Cardiac muscle cell (in vitro differentiated cells and primary cell): ENCODE results near the gene NEO1. TPM values are rescaled to one million over a fixed set of nuclear protein-coding genes. Genes with fewer than 3 reads are reported as not detected.

Experiments
- DNase-seq, 2 donors: peaks; one replicate each; pipeline versions ENCODE4 v3.0.0 to v3.0.0-alpha.2; 2010 to 2017; ENCODE audit warnings: low read depth in 1 of 2, low spot score in 1 of 2
- H3K27ac ChIP-seq: fragments of 200-600 bp; sonication (generic); 2 replicates; pipeline ENCODE4 v1.5.1; 2016
- H3K27me3 ChIP-seq: fragments of 200-600 bp; sonication (generic); 2 replicates; pipeline ENCODE4 v1.6.0; 2016; ENCODE audit warnings: control low read depth
- H3K36me3 ChIP-seq: fragments of 200-600 bp; sonication (generic); 2 replicates; pipeline ENCODE4 v1.5.1; 2016; ENCODE audit warnings: control low read depth
- H3K4me1 ChIP-seq: fragments of 200-600 bp; sonication (generic); 2 replicates; pipeline ENCODE4 v1.8.1; 2017; ENCODE audit warnings: low read depth, mild to moderate bottlenecking, mixed run types
- H3K4me3 ChIP-seq: fragments of 200-600 bp; sonication (generic); 2 replicates; pipeline ENCODE4 v1.5.1; 2016; ENCODE audit warnings: mild to moderate bottlenecking
- H3K9me3 ChIP-seq: fragments of 200-600 bp; sonication (generic); 2 replicates; pipeline ENCODE4 v1.5.1; 2017; ENCODE audit warnings: low read depth, mild to moderate bottlenecking, control low read depth
- polyA plus RNA-seq: library from polyadenylated mRNA; unstranded; fragments of >200 nt; fragmentation: Nextera tagmentation; extraction: Ambion mirVana; gene quantifications from 2 replicates; pipeline ENCODE4 v1.2.1, GENCODE V29; 2016
- total RNA-seq: library from RNA; depleted of rRNA; stranded (reverse); fragments of >200 nt; gene quantifications from 2 replicates; pipeline ENCODE4 v1.2.3, GENCODE V29; 2016
- TF ChIP-seq, protein P1 (sequence below): IDR thresholded peaks from 2 replicates; pipeline ENCODE4 v1.5.1; 2012; ENCODE audit warnings: low read depth, mild to moderate bottlenecking, low read length

NEO1 gene
- total and polyA plus RNA-seq, 2 experiments from 2014 or later = 12.9 to 37.4 TPM

DNA sequence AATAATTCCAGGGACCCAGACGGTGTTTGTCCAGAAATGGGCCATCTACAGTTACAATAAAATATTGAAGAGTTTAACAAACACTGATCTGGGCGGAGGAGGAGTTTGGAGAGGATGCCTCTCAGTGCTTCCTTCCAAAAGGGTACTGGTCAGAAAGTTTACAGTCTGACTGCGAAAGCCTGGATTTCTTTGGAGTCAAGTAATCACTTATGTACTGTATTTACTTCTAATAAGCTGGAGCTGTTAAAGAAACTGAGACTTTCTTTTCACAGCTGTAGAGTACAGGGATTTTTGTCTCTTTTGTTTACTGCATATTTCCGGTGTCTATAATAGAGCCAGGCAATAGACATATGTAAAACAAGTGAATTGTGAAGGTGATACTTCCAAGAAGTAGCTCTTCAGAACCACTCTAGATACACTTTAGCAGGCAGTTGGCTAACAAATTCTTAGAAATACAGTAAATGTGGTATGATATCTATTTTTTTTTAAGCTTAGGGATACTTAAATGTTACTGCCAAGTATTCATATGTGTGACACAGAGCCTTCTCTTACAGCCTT lies 22.1 kb upstream of the NEO1 start:
- Histone ChIP-seq H3K4me1 (no peaks in the 10 kb centered on the region), H3K27ac (no peak overlapping the region), H3K27me3 (no peaks in the 10 kb centered on the region), H3K9me3 (no peaks in the 10 kb centered on the region), H3K4me3 (no peak overlapping the region), H3K36me3 (no peaks in the 10 kb centered on the region)
- no peak for DNase-seq
- TF ChIP-seq, protein P1, sequence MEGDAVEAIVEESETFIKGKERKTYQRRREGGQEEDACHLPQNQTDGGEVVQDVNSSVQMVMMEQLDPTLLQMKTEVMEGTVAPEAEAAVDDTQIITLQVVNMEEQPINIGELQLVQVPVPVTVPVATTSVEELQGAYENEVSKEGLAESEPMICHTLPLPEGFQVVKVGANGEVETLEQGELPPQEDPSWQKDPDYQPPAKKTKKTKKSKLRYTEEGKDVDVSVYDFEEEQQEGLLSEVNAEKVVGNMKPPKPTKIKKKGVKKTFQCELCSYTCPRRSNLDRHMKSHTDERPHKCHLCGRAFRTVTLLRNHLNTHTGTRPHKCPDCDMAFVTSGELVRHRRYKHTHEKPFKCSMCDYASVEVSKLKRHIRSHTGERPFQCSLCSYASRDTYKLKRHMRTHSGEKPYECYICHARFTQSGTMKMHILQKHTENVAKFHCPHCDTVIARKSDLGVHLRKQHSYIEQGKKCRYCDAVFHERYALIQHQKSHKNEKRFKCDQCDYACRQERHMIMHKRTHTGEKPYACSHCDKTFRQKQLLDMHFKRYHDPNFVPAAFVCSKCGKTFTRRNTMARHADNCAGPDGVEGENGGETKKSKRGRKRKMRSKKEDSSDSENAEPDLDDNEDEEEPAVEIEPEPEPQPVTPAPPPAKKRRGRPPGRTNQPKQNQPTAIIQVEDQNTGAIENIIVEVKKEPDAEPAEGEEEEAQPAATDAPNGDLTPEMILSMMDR = no peak

DNA sequence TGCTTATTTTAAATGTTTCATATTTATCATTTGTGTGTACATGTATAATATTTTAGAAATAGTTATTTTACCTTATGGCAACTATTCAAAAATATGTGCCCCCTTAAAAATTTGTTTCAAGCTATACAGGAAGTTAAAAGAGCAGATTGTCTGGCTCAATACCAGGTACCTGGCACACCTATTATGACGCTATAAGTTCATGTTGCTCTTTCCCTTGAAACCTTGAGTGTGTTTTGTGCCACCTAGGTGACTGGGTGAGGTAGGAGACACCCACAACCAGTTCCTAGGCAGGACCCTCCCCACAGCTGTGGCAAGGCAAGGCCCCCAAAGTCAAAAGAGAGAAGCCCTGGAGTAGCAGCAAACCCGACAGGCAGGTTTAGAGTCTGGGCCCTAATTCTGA lies 20.6 kb upstream of the NEO1 start:
- H3K27me3 ChIP-seq = no peaks in the 10 kb centered on the region
- no peaks in the 10 kb centered on the region for H3K9me3 ChIP-seq
- H3K4me1 ChIP-seq = no peaks in the 10 kb centered on the region
- H3K4me3 ChIP-seq = no peak overlapping the region
- no peak overlapping the region for H3K27ac ChIP-seq
- no peak for DNase-seq
- TF ChIP-seq, protein P1 = no peak
- H3K36me3 ChIP-seq = no peaks in the 10 kb centered on the region

DNA sequence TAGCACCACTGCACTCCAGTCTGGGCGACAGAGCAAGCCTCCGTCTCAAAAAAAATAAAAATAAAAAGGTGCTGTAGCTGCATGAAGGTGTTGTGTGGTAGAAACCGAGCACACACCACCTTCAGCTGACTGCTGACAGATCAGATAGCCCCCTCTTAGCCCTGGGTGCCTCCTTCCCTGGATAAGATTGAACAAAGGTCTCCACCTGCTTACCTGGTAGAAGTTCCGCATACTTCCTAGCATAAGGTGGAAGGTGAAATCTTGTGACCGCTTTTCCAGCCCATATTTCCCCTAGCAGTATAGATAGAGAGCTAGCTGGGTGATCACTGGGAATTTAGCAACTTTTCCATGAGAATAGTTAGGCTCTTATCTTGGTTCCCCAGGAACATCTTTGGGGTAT lies 18.7 kb upstream of the NEO1 start:
- TF ChIP-seq, protein P1 = no peak
- Histone ChIP-seq H3K9me3 (no peaks in the 10 kb centered on the region), H3K4me3 (no peak overlapping the region), H3K4me1 (no peaks in the 10 kb centered on the region), H3K36me3 (no peaks in the 10 kb centered on the region), H3K27me3 (no peaks in the 10 kb centered on the region), H3K27ac (no peak overlapping the region)
- DNase-seq = no peak

DNA sequence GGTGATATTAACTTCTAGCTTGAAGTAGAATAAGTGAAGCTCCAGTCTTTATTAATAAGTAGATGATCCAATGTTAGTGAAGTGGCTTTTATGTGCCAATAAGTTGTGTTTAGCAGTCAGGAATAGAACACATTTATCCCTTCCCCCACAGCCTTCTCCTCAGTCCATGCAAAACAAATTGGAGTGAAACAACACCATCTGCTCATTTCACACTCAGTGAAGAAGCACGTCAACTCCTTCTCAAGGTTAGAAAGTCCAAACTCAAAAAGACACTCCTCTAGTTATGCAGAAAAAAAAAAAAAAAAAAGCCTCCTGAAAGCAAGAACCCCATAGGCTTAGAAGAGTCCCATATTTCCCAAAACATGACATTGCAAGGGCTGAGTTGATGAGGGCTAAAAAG lies 18.0 kb upstream of the NEO1 start:
- no peak overlapping the region for H3K4me3 ChIP-seq
- no peak overlapping the region for H3K27ac ChIP-seq
- H3K9me3 ChIP-seq = no peaks in the 10 kb centered on the region
- DNase-seq = no peak
- H3K27me3 ChIP-seq = no peaks in the 10 kb centered on the region
- TF ChIP-seq, protein P1 = no peak
- no peaks in the 10 kb centered on the region for H3K4me1 ChIP-seq
- H3K36me3 ChIP-seq = no peaks in the 10 kb centered on the region

DNA sequence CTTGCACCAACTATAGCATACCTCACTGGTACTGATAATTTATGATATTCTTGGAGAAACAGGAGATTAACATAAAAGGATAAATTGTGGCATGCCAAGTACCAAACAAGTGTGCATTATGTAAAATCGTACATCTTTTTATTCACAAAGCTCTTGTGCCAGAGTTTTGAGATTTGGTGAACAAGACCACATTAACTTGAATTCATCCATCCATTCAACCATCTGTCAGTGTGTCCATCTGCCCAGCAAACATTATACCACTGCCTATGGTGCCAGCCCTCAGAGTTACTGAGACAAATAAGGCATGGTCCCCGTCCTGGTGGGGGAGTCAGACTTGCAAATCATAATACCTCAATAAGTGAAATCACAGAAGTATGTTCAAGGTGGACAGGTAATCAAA lies 17.0 kb upstream of the NEO1 start:
- no peak overlapping the region for H3K27ac ChIP-seq
- no peaks in the 10 kb centered on the region for H3K27me3 ChIP-seq
- DNase-seq = no peak
- no peaks in the 10 kb centered on the region for H3K4me1 ChIP-seq
- H3K36me3 ChIP-seq = no peaks in the 10 kb centered on the region
- H3K4me3 ChIP-seq = no peak overlapping the region
- H3K9me3 ChIP-seq = no peaks in the 10 kb centered on the region
- TF ChIP-seq, protein P1 = no peak

DNA sequence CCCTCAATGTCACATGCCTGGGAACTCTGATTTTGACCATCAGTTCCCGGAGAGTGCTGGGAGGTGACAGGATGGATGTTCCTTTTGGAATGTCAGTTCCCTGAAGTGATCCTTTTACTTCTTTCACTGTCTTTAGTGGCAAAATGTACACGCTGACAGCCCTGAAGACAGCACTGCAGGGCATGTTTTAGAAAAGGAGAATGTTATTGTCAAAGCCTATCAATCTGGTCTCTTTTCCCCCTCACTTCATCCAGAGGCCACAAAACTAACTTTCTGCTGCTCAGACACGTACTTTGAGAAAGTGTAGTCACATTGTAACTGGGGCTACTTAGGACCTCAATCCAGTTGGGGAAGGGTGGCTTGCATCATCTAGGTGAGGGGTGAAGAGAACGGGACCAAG lies 14.0 kb upstream of the NEO1 start:
- Histone ChIP-seq H3K9me3 (no peaks in the 10 kb centered on the region), H3K27me3 (no peaks in the 10 kb centered on the region), H3K4me1 (no peaks in the 10 kb centered on the region), H3K27ac (no peak overlapping the region), H3K4me3 (no peak overlapping the region), H3K36me3 (no peaks in the 10 kb centered on the region)
- DNase-seq = no peak
- TF ChIP-seq, protein P1 = no peak
